ENCODE data around the gene APOL2. TPM values are rescaled to one million over a fixed set of nuclear protein-coding genes. Genes with fewer than 3 reads are reported as not detected.

The APOL2 gene
- total and polyA plus RNA-seq, 11 donors = 26.6 to 213 (median 53.3) TPM

DNA sequence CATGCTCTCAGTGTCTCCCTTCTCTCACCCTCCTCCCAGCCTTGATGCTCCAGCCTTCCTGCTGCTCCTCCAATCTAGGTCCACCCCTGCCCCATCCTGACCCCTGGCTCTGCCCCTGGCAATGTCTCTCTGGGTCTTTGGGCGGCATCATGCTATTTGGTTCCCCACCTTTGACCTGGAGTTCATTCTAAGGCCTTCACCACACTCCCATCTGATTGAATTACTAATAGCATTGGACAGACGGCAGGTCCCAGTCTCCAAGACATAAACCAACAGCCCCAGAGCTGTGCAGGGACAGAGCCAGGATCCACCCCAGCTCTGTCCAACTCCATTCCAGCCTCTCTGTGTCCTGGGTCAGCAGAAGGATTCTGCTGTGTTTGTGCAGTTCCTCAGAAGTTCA, 44.9 kb downstream of the APOL2 start:
- H3K4me3 ChIP-seq = no peak overlapping the region
- intact Hi-C loops (cut with DNase I) = loop anchor here in 7 of 10 donors (2.0 to 10.0 kb wide), 6 partner anchors 26 to 292 kb away; partner anchors contain the start of genes TXN2 (in 4 of the 7) and APOL2 (in 1 of the 7)
- peaks cover 0 to 23% (median 0%) of the 10 kb centered on the region in 9 donors for H3K36me3 ChIP-seq
- H3K4me1 ChIP-seq = peaks cover 0 to 69% (median 35%) of the 10 kb centered on the region in 12 donors
- ATAC-seq (no peak), DNase-seq (no peak)
- H3K27ac ChIP-seq = no peak overlapping the region
- TF ChIP-seq POLR2A (IDR thresholded peaks at IDR 0.05) = no peak
- TF ChIP-seq, protein P1, sequence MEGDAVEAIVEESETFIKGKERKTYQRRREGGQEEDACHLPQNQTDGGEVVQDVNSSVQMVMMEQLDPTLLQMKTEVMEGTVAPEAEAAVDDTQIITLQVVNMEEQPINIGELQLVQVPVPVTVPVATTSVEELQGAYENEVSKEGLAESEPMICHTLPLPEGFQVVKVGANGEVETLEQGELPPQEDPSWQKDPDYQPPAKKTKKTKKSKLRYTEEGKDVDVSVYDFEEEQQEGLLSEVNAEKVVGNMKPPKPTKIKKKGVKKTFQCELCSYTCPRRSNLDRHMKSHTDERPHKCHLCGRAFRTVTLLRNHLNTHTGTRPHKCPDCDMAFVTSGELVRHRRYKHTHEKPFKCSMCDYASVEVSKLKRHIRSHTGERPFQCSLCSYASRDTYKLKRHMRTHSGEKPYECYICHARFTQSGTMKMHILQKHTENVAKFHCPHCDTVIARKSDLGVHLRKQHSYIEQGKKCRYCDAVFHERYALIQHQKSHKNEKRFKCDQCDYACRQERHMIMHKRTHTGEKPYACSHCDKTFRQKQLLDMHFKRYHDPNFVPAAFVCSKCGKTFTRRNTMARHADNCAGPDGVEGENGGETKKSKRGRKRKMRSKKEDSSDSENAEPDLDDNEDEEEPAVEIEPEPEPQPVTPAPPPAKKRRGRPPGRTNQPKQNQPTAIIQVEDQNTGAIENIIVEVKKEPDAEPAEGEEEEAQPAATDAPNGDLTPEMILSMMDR (IDR thresholded peaks at IDR 0.05) = no peak
- no peaks in the 10 kb centered on the region for H3K9me3 ChIP-seq
- H3K27me3 ChIP-seq = no peaks in the 10 kb centered on the region
- WGBS, 4 donors = 71 to 91% (median 85%) methylated on average over 2 of the region's 2 CpGs

DNA sequence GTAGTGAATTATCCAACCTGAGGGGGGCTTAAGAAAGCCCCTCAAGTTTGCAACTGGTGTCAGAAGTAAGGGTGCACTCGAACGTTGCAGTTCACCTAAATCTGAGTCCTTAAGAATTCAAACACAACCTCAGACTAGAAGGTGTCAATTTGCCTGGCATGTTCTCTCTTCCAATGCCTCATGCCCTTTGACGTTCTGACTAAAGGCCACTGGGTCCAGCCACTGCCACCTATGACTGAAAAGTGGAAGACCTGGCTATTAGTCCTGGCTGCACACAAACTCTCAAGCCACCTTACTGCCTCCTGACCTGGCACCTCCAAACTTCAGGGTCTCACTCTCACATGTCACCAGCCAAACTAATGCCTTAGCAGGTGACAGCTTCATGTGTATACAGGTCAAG, 45.8 kb downstream of the APOL2 start:
- Histone ChIP-seq H3K9me3 (no peaks in the 10 kb centered on the region), H3K4me3 (no peak overlapping the region), H3K36me3 (peaks cover 0 to 23% (median 0%) of the 10 kb centered on the region in 9 donors), H3K27ac (peak overlapping the region in 1 of 12 donors; percentile 87), H3K27me3 (no peaks in the 10 kb centered on the region), H3K4me1 (peaks cover 0 to 61% (median 31%) of the 10 kb centered on the region in 12 donors)
- ATAC-seq = no peak
- WGBS, 4 donors = 54 to 92% (median 69%) methylated on average over 3 of the region's 3 CpGs
- intact Hi-C loops (cut with DNase I) = loop anchor here in 6 of 10 donors (5.0 to 10.0 kb wide), 3 partner anchors 44 to 291 kb away; partner anchors contain the start of genes TXN2 (in 4 of the 6) and APOL2 (in 1 of the 6)
- no peak for TF ChIP-seq POLR2A (IDR thresholded peaks at IDR 0.05)
- TF ChIP-seq, protein P1 (IDR thresholded peaks at IDR 0.05) = no peak
- no peak for DNase-seq

- Histone ChIP-seq H3K27me3 (no peaks in the 10 kb centered on the region), H3K27ac (peak overlapping the region in 2 of 12 donors; percentile 79 to 87), H3K9me3 (no peaks in the 10 kb centered on the region), H3K4me1 (peaks cover 0 to 57% (median 27%) of the 10 kb centered on the region in 12 donors), H3K4me3 (no peak overlapping the region), H3K36me3 (peaks cover 0 to 23% (median 0%) of the 10 kb centered on the region in 9 donors)
- ATAC-seq = no peak
- DNase-seq = no peak
- intact Hi-C loops (cut with DNase I) = loop anchor here in 6 of 10 donors (5.0 to 10.0 kb wide), 3 partner anchors 44 to 292 kb away; partner anchors contain the start of genes TXN2 (in 4 of the 6) and APOL2 (in 1 of the 6)
- TF ChIP-seq, protein P1 (IDR thresholded peaks at IDR 0.05) = no peak
- TF ChIP-seq POLR2A (IDR thresholded peaks at IDR 0.05) = no peak
- WGBS, 4 donors = 55 to 88% (median 74%) methylated on average over 3 of the region's 3 CpGs
Observed at GRCh38 chr22:36193171-36193570, 46.2 kb downstream of the APOL2 start.

DNA sequence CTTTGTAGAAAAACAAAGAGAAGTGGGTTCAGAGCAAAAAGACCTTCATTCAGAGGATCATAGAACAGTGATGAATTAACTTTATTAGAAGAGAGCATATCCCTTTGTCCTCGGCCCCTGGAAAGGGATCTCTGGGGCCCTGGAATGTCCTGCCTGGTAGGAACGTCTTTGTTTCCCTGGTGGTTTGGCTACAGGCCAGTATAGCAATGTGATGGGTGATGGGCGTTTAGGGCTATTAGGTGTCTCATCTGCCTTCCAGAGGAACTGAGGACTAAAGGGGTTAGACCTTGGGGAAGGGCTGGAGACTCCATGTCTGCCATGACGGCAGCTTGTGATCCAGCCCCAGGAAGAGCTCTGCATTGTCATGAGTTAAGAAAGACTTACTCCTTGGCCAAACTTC, 46.8 kb downstream of the APOL2 start:
- ATAC-seq = no peak
- peaks cover 0 to 23% (median 0%) of the 10 kb centered on the region in 9 donors for H3K36me3 ChIP-seq
- WGBS, 4 donors = 32 to 56% (median 46%) methylated on average over 3 to 4 of the region's 4 CpGs
- intact Hi-C loops (cut with DNase I) = loop anchor here in 6 of 10 donors (5.0 to 10.0 kb wide), 3 partner anchors 45 to 292 kb away; partner anchors contain the start of genes TXN2 (in 4 of the 6) and APOL2 (in 1 of the 6)
- H3K27me3 ChIP-seq = no peaks in the 10 kb centered on the region
- TF ChIP-seq, protein P1 (IDR thresholded peaks at IDR 0.05) = no peak
- no peak for TF ChIP-seq POLR2A (IDR thresholded peaks at IDR 0.05)
- no peak for DNase-seq
- peak overlapping the region in 4 of 12 donors; percentile 20 to 87 (median 54) for H3K27ac ChIP-seq
- no peak overlapping the region for H3K4me3 ChIP-seq
- H3K9me3 ChIP-seq = no peaks in the 10 kb centered on the region
- H3K4me1 ChIP-seq = peaks cover 0 to 50% (median 22%) of the 10 kb centered on the region in 12 donors
